T-helper 2 cell treated with Interferon-gamma antibody and Interleukin-4, amounts not matched to agents 5 μg/mL and 100 μg/mL, for 36 hours (primary cell): ENCODE measurements around the gene NUMB.
A peak's percentile ranks its signal among the peaks of the same experiment; 100 is the strongest.
"Not testable (repeated sequence)": the region's sequence is repeated elsewhere in the genome, so short reads cannot be mapped to it uniquely, and the experiment has no call there.

Experiments used
- DNase-seq: peaks from one replicate; pipeline ENCODE4 v3.0.0; 2021; ENCODE audit warnings: low spot score
- H3K27ac Mint-ChIP-seq: one replicate; pipeline ENCODE4 v1.8.0; 2021; ENCODE audit warnings: mild to moderate bottlenecking, mixed read lengths
- H3K27me3 Mint-ChIP-seq: one replicate; pipeline ENCODE4 v1.8.0; 2021; ENCODE audit warnings: low read depth, mixed read lengths
- H3K36me3 Mint-ChIP-seq: one replicate; pipeline ENCODE4 v1.8.0; 2021; ENCODE audit warnings: low read depth, mixed read lengths
- H3K4me1 Mint-ChIP-seq: one replicate; pipeline ENCODE4 v1.8.0; 2021; ENCODE audit warnings: low read depth, mixed read lengths
- H3K4me3 Mint-ChIP-seq: one replicate; pipeline ENCODE4 v1.8.0; 2022; ENCODE audit warnings: mild to moderate bottlenecking, moderate library complexity, mixed read lengths
- H3K9me3 Mint-ChIP-seq: one replicate; pipeline ENCODE4 v1.8.0; 2021; ENCODE audit warnings: mixed read lengths

NUMB gene

GRCh38 chr14:73339206-73339605 is 119.1 kb downstream of the NUMB start:
- no peak for DNase-seq
- Mint-ChIP-seq H3K27me3 (no peaks in the 10 kb centered on the region), H3K9me3 (no peaks in the 10 kb centered on the region), H3K36me3 (no peaks in the 10 kb centered on the region), H3K27ac (no peak overlapping the region), H3K4me1 (peaks cover 15% of the 10 kb centered on the region), H3K4me3 (no peak overlapping the region)

- no peaks in the 10 kb centered on the region for H3K27me3 Mint-ChIP-seq
- peaks cover under 1% of the 10 kb centered on the region for H3K36me3 Mint-ChIP-seq
Measured at GRCh38 chr14:73338551-73338950, 119.8 kb downstream of the NUMB start.

GRCh38 chr14:73333031-73333430 is 125.3 kb downstream of the NUMB start:
- no peaks in the 10 kb centered on the region for H3K9me3 Mint-ChIP-seq
- H3K4me3 Mint-ChIP-seq: no peak overlapping the region
- H3K4me1 Mint-ChIP-seq: peaks cover 2% of the 10 kb centered on the region
- DNase-seq: no peak
- peaks cover 4% of the 10 kb centered on the region for H3K36me3 Mint-ChIP-seq
- H3K27me3 Mint-ChIP-seq: no peaks in the 10 kb centered on the region
- no peak overlapping the region for H3K27ac Mint-ChIP-seq

More at GRCh38 chr14:73338551-73338950, 119.8 kb downstream of the NUMB start:
- H3K4me1 Mint-ChIP-seq: peaks cover 15% of the 10 kb centered on the region
- H3K4me3 Mint-ChIP-seq: no peak overlapping the region
- DNase-seq: no peak
- no peak overlapping the region for H3K27ac Mint-ChIP-seq
- no peaks in the 10 kb centered on the region for H3K9me3 Mint-ChIP-seq

GRCh38 chr14:73325630-73326299 is 132.6 kb downstream of the NUMB start:
- no peaks in the 10 kb centered on the region for H3K9me3 Mint-ChIP-seq
- H3K4me1 Mint-ChIP-seq: peaks cover 22% of the 10 kb centered on the region
- peak overlapping the region; percentile 67 for H3K4me3 Mint-ChIP-seq
- no peak for DNase-seq
- H3K36me3 Mint-ChIP-seq: peaks cover 5% of the 10 kb centered on the region
- H3K27me3 Mint-ChIP-seq: no peaks in the 10 kb centered on the region
- H3K27ac Mint-ChIP-seq: peak overlapping the region; percentile 55

GRCh38 chr14:73325063-73325462 is 133.3 kb downstream of the NUMB start:
- H3K36me3 Mint-ChIP-seq: peaks cover 5% of the 10 kb centered on the region
- H3K4me3 Mint-ChIP-seq: peak overlapping the region; percentile 67
- H3K27ac Mint-ChIP-seq: peak overlapping the region; percentile 55
- DNase-seq: no peak
- H3K9me3 Mint-ChIP-seq: no peaks in the 10 kb centered on the region
- H3K27me3 Mint-ChIP-seq: no peaks in the 10 kb centered on the region
- H3K4me1 Mint-ChIP-seq: peaks cover 22% of the 10 kb centered on the region

- peaks cover 7% of the 10 kb centered on the region for H3K36me3 Mint-ChIP-seq
- H3K27me3 Mint-ChIP-seq: no peaks in the 10 kb centered on the region
- no peak for DNase-seq
- H3K9me3 Mint-ChIP-seq: no peaks in the 10 kb centered on the region
- no peak overlapping the region for H3K27ac Mint-ChIP-seq
- H3K4me3 Mint-ChIP-seq: peak overlapping the region; percentile 67
- peaks cover 22% of the 10 kb centered on the region for H3K4me1 Mint-ChIP-seq
Measured at GRCh38 chr14:73324533-73324932, 133.8 kb downstream of the NUMB start.

GRCh38 chr14:73323896-73324399 is 134.4 kb downstream of the NUMB start:
- no peak overlapping the region for H3K27ac Mint-ChIP-seq

GRCh38 chr14:73313151-73313550 is 145.2 kb downstream of the NUMB start:
- Mint-ChIP-seq H3K4me1 (peaks cover 6% of the 10 kb centered on the region), H3K4me3 (no peak overlapping the region), H3K36me3 (no peaks in the 10 kb centered on the region), H3K27me3 (no peaks in the 10 kb centered on the region), H3K27ac (no peak overlapping the region), H3K9me3 (no peaks in the 10 kb centered on the region)
- DNase-seq: no peak

More at GRCh38 chr14:73323896-73324399, 134.4 kb downstream of the NUMB start:
- Mint-ChIP-seq H3K4me1 (peaks cover 22% of the 10 kb centered on the region), H3K9me3 (no peaks in the 10 kb centered on the region), H3K27me3 (no peaks in the 10 kb centered on the region), H3K4me3 (no peak overlapping the region), H3K36me3 (peaks cover 7% of the 10 kb centered on the region)
- no peak for DNase-seq

GRCh38 chr14:73312687-73313086 is 145.7 kb downstream of the NUMB start:
- DNase-seq: no peak
- Mint-ChIP-seq H3K4me3 (no peak overlapping the region), H3K4me1 (peaks cover 6% of the 10 kb centered on the region), H3K36me3 (no peaks in the 10 kb centered on the region), H3K9me3 (no peaks in the 10 kb centered on the region), H3K27ac (no peak overlapping the region), H3K27me3 (no peaks in the 10 kb centered on the region)

GRCh38 chr14:73311708-73312030 is 146.7 kb downstream of the NUMB start:
- Mint-ChIP-seq H3K27ac (no peak overlapping the region), H3K9me3 (no peaks in the 10 kb centered on the region), H3K4me3 (no peak overlapping the region)

GRCh38 chr14:73309207-73309606 is 149.1 kb downstream of the NUMB start:
- not testable (repeated sequence) for H3K27ac Mint-ChIP-seq, DNase-seq

More at GRCh38 chr14:73311708-73312030, 146.7 kb downstream of the NUMB start:
- H3K36me3 Mint-ChIP-seq: no peaks in the 10 kb centered on the region
- H3K4me1 Mint-ChIP-seq: peaks cover 6% of the 10 kb centered on the region
- H3K27me3 Mint-ChIP-seq: no peaks in the 10 kb centered on the region
- DNase-seq: no peak

GRCh38 chr14:73307261-73307660 is 151.1 kb downstream of the NUMB start:
- Mint-ChIP-seq H3K4me3 (no peak overlapping the region), H3K36me3 (no peaks in the 10 kb centered on the region), H3K9me3 (no peaks in the 10 kb centered on the region), H3K4me1 (peaks cover 7% of the 10 kb centered on the region), H3K27ac (no peak overlapping the region), H3K27me3 (no peaks in the 10 kb centered on the region)
- no peak for DNase-seq

More at GRCh38 chr14:73309207-73309606, 149.1 kb downstream of the NUMB start:
- H3K27me3 Mint-ChIP-seq, H3K4me3 Mint-ChIP-seq, H3K36me3 Mint-ChIP-seq, H3K4me1 Mint-ChIP-seq, H3K9me3 Mint-ChIP-seq: not testable (repeated sequence)

- H3K27ac Mint-ChIP-seq: no peak overlapping the region
- H3K36me3 Mint-ChIP-seq: no peaks in the 10 kb centered on the region
- no peak for DNase-seq
- H3K4me1 Mint-ChIP-seq: peaks cover 1% of the 10 kb centered on the region
- H3K9me3 Mint-ChIP-seq: no peaks in the 10 kb centered on the region
- no peak overlapping the region for H3K4me3 Mint-ChIP-seq
- no peaks in the 10 kb centered on the region for H3K27me3 Mint-ChIP-seq
Measured at GRCh38 chr14:73305499-73305898, 152.8 kb downstream of the NUMB start.

- H3K4me1 Mint-ChIP-seq: peaks cover 6% of the 10 kb centered on the region
- no peak overlapping the region for H3K27ac Mint-ChIP-seq
- H3K9me3 Mint-ChIP-seq: no peaks in the 10 kb centered on the region
- peaks cover 19% of the 10 kb centered on the region for H3K36me3 Mint-ChIP-seq
- no peak for DNase-seq
- H3K4me3 Mint-ChIP-seq: no peak overlapping the region
- H3K27me3 Mint-ChIP-seq: no peaks in the 10 kb centered on the region
Measured at GRCh38 chr14:73295198-73295796, 163.0 kb downstream of the NUMB start.
